DMS 273 (cell line): ENCODE data around the gene PPM1L.
"Not testable (repeated sequence)": the region's sequence is repeated elsewhere in the genome, so short reads cannot be mapped to it uniquely, and the experiment has no call there.

Experiments used
- DNase-seq: peaks from one replicate; lab custom pipeline; 2025; ENCODE audit not compliant: unreplicated experiment; lab: John Stamatoyannopoulos, UW

PPM1L gene

DNA sequence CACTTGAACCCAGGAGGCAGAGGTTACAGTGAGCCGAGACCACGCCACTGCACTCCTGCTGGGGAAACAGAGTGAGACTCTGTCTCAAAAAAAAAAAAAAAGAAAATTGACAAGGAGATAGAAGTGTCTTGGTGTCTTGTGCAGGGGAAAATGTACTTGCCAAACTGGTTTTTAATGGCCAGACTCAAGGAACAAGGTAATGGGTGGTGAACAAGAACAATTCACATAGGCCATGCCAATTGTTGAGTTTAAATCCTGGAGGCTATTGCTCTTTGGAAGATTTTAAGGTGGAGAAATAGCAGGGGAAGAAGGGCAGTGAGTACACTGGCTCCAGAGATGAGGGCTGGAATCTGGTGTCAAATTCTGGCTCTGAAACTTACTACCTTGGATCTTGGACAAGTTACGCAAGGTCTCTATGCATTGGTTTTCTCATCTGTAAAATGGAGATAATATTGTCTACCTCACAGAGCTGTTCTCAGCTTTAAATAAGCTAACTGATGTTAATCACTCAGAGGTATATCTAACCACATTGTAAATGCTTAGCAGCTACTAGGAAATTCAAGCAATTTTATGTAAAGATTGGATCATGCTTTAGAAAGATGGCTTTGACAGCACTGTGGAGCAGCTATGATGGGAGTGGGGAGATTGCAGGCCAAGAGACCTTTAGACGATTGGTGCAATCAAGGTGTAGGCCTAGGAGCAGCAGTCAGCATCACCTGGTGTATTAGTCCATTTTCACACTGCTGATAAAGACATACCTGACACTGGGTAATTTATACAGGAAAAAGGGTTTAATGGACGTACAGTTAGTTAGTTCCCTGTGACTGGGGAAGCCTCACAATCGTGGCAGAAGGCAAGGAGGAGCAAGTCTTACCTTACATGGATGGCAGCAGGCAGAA is 270.8 kb downstream of the PPM1L start:
- no peak for DNase-seq

GRCh38 chr3:161028555-161029153 is 272.6 kb downstream of the PPM1L start:
- DNase-seq, result peak; percentile 24

- DNase-seq, result no peak
Observed at GRCh38 chr3:161031134-161031533, 275.1 kb downstream of the PPM1L start.

DNA sequence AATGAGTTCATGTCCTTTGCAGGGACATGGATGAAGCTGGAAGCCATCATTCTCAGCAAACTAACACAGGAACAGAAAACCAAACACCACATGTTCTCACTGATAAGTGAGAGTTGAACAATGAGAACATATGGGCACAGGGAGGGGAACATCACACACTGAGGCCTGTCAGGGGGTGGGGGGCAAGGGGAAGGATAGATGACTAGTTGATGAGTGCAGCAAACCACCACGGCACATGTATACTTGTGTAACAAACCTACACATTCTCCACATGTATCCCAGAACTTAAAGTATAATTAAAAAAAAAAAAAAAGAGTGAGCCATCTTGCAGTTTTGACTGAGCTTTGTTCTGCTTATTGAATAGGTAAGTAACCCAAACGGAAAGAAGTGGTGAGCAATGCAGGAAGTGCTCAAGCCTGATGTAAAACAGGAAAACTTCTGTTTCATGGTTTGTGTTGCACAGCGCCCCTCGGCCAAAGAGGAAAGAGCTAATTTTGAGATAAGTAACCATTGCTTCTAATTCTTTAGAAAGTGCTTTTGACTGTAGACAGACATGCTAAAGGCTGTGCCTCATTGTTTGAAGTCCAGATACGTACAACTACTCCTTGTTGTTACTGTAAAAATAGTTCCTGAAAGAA is 279.0 kb downstream of the PPM1L start:
- not testable (repeated sequence) for DNase-seq

GRCh38 chr3:161035711-161036110 is 279.7 kb downstream of the PPM1L start:
- no peak for DNase-seq

DNA sequence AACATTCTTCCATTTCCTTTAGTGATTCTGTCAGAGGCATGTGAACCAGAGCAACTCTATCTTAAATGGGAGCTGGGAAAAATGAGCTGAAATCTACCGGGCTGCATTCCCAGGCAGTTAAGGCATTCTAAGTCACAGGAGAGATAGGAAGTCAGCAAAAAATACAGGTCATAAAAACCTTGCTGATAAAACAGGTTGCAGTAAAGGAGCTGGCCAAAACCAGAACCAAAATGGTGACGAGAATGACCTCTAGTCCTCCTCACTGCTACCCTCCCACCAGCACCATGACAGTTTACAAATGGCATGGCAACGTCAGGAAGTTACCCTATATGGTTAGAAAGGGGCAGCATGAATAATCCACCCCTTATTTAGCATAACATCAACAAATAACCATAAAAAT is 282.7 kb downstream of the PPM1L start:
- DNase-seq, result no peak

DNA sequence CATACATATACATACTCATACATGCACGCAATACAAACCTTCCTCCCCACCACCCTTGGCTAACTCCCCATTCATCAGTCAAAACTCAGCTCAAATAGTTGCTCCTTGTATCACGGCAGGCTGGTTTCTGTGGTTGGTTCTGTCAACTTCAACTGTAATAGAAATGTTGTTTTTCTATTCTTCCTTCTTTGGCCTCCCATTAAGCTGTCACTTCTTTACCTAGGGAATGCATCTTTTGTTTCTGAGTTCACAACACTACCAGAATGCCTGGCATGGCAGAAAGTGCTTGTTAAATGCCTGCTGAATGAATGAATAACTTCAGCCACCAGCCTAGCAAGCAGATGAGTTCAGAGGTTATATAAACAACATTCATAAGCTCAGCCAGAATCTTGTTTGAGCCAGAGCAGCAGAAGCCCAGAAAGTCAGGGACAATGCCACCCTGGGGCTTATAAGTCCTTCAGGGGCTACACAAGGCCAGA is 286.0 kb downstream of the PPM1L start:
- no peak for DNase-seq

DNA sequence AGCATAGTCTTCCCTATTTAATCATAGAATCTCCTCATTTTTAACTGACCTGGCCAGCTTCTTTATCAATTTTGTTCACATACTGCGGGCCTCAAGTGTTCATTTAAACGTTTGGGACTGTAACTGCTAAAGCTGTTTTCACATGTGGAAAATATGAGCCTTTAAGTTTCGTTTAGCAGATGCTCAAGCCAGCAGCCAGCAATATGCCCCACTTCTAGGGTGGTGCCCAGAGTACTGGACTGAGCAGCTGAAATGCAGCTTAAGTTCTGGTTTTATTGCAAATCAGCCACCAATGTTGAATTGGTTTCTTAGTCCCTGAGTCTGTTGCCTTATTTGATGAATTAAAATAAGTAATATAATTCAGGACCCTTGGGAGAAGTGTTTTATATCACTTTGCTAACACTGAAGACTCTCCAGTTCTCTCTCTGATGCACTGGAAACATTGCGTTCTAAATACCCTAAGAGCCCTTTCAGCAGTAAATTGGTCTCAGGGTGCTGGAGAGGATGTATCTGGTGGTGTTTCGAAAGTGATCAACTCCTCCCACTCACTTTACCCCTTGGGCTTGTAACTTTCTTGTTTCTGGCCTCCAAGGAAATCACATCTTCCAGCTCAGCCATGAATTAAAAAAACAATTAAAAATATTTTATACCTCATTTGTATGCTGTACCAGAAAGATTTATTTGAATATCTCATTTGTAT is 287.5 kb downstream of the PPM1L start:
- DNase-seq, result peak; percentile 12

GRCh38 chr3:161049683-161050248 is 293.7 kb downstream of the PPM1L start:
- peak; percentile 59 for DNase-seq

DNA sequence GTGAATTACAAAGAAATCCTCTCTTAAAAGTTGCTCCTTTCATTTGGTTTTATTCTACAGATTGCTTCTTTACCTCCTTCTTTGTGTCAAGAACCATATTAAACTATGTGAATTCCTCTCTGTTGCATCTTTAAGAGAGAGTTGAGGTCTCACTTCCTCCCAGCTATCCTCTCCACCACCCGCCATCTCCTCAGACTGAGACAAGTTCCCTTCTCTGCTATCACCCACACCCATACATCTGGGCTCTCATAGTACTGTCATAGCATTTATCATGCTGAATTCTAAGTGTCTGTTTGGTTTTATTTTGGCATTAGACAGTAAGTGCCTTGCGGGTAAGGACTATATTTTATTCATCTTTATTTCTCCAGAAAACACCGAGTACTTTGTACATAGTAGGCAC is 294.9 kb downstream of the PPM1L start:
- no peak for DNase-seq

DNA sequence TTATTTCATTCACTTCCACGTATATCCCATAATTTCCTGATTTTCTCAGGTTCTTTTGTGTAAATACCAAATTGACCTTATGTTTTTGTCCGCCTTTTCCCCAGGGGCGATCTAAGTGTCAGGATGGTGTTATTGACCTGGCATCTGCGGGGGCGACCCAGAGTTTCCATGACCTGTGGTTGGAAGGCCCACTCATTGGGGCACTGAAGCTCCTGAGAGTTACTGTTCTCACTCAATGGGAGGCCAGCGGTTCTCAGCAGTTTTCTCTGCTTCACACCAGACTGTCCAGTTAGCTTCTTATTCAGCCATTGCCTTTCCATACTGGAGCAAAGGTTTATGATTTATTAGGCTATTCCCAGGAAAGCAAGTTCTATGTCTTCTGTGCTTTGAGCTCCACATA is 295.8 kb downstream of the PPM1L start:
- DNase-seq, result no peak

DNA sequence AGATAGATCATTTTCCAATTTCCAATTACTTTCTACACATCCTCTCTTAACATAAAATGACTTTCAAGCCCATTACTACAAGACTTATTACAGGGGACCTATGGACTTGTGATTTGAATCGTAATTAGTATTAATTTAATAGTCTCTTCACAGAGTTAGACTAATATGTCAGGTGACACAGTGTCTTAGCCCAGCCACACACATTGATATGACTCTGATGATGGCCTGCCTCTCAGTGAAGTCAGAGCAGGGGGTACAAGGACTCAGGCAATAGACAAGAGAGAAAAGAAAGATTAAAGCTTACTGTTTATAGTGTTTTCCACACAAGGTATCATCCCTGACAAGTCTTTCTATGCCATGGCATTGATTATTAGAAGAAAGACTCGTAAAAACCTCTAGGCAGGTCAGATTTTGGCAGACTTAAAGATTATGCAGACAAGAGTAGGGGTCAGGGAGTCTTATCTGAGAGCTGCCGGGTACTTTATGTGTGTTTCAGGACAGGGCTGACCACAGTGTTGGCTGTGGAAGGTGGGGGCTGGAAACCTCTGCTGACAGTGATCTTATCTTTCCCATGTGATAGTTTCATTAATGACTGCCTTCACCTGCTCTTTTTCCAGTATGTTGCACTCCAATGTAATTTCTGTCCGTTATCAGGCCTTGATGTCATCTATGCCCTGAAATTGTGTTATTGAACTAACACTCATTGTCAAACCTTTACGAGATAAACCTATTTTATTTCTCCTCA is 299.0 kb downstream of the PPM1L start:
- no peak for DNase-seq

- DNase-seq, result no peak
Observed at GRCh38 chr3:161064413-161064812, 308.4 kb downstream of the PPM1L start.

DNA sequence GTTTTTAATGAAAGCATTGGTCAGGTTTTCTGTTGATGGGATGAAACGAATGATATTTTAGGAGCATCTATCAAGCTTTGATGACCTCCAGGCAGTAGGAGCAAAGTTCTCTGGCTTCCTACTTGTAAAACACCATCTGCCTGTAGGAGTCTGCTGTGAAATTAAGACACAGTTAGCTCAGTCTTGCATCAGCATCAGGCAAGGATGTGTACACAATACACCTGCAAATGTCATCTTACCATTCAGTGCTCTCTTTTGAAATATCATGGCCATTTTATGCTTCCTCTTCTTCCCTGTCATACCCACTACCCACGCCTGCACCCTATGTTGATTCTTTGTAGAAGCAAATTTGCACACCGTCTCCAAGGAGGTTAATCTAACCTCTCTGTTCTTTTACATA is 310.9 kb downstream of the PPM1L start:
- DNase-seq, result peak; percentile 33

DNA sequence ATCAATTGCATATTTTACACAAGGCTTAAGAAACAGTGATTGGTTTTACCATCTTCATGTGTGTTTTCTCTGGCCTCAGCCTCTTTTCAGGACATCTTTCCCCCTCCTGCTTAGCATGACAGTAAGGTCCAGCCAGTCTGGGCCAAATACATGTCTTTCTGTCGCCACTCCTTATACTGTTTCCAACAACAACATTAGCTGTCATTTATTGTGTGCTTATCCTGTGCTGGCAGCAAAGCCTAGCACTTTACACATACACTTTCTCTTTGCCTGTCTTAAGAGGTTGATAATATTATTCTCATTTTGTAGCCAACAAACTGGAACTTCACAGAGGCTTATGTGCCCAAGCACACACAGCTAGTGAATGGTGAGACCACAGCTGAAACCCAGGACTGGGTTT is 311.3 kb downstream of the PPM1L start:
- no peak for DNase-seq

DNA sequence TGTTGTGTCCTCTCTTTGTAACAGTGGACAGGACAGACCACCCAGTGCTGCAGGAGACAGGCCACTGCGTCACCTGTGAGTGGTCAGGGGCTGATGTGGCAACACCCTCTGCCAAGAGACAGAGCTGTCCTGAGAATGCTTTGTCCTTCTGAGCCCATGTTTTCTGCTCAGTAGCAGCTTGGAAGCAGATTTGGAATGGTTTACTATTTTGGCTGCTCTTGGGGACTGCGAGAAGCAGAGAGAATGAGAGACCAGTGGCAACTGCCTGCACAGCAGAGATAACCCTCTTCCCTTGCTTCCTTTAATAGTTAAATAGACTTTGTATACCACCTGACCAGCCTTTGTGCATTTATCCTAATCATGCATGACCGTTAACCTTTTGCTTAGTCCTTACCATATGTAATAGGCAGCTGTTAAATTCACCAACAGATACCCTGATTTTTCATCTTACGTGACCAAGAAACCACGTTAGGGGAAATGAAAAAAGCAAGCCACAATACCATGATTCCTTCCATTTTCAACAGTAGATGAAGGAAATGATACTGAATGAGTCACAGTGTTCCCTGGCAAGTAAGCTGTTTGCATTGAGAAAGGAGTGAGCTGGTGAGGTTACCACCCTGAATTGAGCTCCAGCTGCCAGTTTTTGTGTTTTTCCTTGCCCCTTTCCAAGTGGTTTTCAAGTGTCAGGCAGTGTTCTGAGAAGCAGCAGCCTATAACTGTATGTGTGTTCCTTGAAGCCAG is 313.6 kb downstream of the PPM1L start:
- DNase-seq, result peak; percentile 83

DNA sequence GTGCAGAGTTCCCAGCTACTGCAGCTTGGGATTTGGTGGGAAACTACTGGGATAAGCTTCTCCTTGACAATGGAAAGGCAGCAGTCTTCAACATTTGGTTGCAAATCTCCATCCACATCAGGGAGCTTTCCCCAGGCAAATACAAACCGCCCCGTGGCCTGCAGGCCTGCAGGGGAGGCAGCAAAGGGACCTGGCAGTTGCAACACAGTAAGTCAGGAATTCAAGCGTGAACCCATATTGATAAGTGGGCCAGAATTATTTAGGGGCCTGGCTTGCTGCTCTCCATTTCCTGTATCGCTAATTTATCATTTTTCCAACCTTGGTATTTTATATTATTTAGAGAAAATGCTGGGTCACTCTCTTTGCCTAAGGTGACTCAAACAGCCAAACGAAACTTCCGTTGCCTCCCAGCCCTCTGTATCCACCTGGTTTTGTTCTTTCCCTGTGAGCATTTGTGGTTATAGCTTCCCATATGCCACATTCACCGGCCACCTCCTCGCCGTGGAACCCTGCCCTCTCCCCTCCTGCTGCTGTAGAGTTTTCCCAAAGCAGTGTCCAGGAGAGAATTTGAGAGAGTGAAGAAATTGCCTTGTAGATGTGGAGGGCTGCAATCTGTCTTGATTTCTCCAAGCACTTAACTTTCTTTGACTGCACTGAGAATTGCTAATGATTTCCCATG is 314.4 kb downstream of the PPM1L start:
- DNase-seq, result peak; percentile 85

GRCh38 chr3:161070980-161071663 is 315.1 kb downstream of the PPM1L start:
- DNase-seq, result peak; percentile 82
